Measurements from ENCODE around the gene MYO3B.

GRCh38 chr2:170477630-170478029 lies 299.7 kb downstream of the MYO3B start:
- TF ChIP-seq EZH2 (IDR thresholded peaks at IDR 0.05) (no peak), POLR2AphosphoS5 (IDR thresholded peaks at IDR 0.05; ENCODE audit: borderline replicate concordance, low read depth, low read length) (no peak), FOXP2 (optimal IDR thresholded peaks at IDR 0.05; ENCODE audit: control extremely low read depth, extremely low read length, insufficient read depth) (no peak)
